GM21786 (cell line): Measurements from ENCODE around the gene CA10.

Source experiments
- ATAC-seq: cut with Tn5 transposase; IDR thresholded peaks from one replicate; pipeline ENCODE4 v1.9.1; 2021; ENCODE audit not compliant: unreplicated experiment

CA10 gene

GRCh38 chr17:51954232-51954765 is 204.2 kb downstream of the CA10 start:
- ATAC-seq, result no peak

- ATAC-seq, result no peak
Measured at GRCh38 chr17:51951741-51952140, 206.8 kb downstream of the CA10 start.

GRCh38 chr17:51948128-51948527 is 210.4 kb downstream of the CA10 start:
- ATAC-seq, result no peak

GRCh38 chr17:51947160-51947735 is 211.3 kb downstream of the CA10 start:
- no peak for ATAC-seq

- ATAC-seq, result no peak
Measured at GRCh38 chr17:51946311-51946710, 212.2 kb downstream of the CA10 start.

- no peak for ATAC-seq
Measured at GRCh38 chr17:51941272-51941671, 217.2 kb downstream of the CA10 start.

- no peak for ATAC-seq
Measured at GRCh38 chr17:51937264-51937663, 221.2 kb downstream of the CA10 start.

- ATAC-seq, result no peak
Measured at GRCh38 chr17:51935477-51935876, 223.0 kb downstream of the CA10 start.

GRCh38 chr17:51933647-51934046 is 224.9 kb downstream of the CA10 start:
- ATAC-seq, result no peak

- ATAC-seq, result no peak
Measured at GRCh38 chr17:51926448-51926847, 232.1 kb downstream of the CA10 start.

GRCh38 chr17:51921500-51921899 is 237.0 kb downstream of the CA10 start:
- ATAC-seq, result no peak

- no peak for ATAC-seq
Measured at GRCh38 chr17:51914577-51914976, 243.9 kb downstream of the CA10 start.

GRCh38 chr17:51913491-51914205 is 244.9 kb downstream of the CA10 start:
- no peak for ATAC-seq

GRCh38 chr17:51912939-51913338 is 245.6 kb downstream of the CA10 start:
- ATAC-seq, result no peak

GRCh38 chr17:51911237-51911636 is 247.3 kb downstream of the CA10 start:
- ATAC-seq, result no peak

- no peak for ATAC-seq
Measured at GRCh38 chr17:51909971-51910370, 248.5 kb downstream of the CA10 start.

GRCh38 chr17:51908841-51909537 is 249.5 kb downstream of the CA10 start:
- ATAC-seq, result no peak

- no peak for ATAC-seq
Measured at GRCh38 chr17:51907041-51907440, 251.5 kb downstream of the CA10 start.

- ATAC-seq, result no peak
Measured at GRCh38 chr17:51904379-51904778, 254.1 kb downstream of the CA10 start.

- no peak for ATAC-seq
Measured at GRCh38 chr17:51901242-51901641, 257.3 kb downstream of the CA10 start.

GRCh38 chr17:51891936-51892335 is 266.6 kb downstream of the CA10 start:
- ATAC-seq, result no peak

- no peak for ATAC-seq
Measured at GRCh38 chr17:51890710-51891109, 267.8 kb downstream of the CA10 start.
